Tibial nerve (tissue), 4 donors: ENCODE measurements around the gene DGKE. TPM values are rescaled to one million over a fixed set of nuclear protein-coding genes. Genes with fewer than 3 reads are reported as not detected.

Experiments used
- DNase-seq, 2 donors: peaks; one replicate each; pipeline ENCODE4 v3.0.0-alpha.2; 2019; ENCODE audit warnings: low spot score in 2 of 2
- H3K27ac ChIP-seq, 4 donors: fragments of 200-600 bp; sonication (generic) in 3 of 4; one replicate each; pipeline ENCODE4 v1.5.1; 2017 to 2019; ENCODE audit warnings: mild to moderate bottlenecking in 1 of 4
- H3K27me3 ChIP-seq, 2 donors: fragments of 200-600 bp; sonication (generic) in 1 of 2; one replicate each; pipeline versions ENCODE4 v1.5.1 to v1.6.0; 2017 to 2019
- H3K36me3 ChIP-seq, 3 donors: fragments of 200-600 bp; sonication (generic); one replicate each; pipeline ENCODE4 v1.5.1; 2018 to 2019
- H3K4me1 ChIP-seq, 4 donors: fragments of 200-600 bp; sonication (generic) in 3 of 4; one replicate each; pipeline ENCODE4 v1.5.1; 2017 to 2019
- H3K4me3 ChIP-seq, 4 donors: fragments of 200-600 bp; sonication (generic) in 3 of 4; one replicate each; pipeline ENCODE4 v1.5.1; 2017 to 2019; ENCODE audit warnings: mild to moderate bottlenecking in 1 of 4, moderate library complexity in 1 of 4
- H3K9me3 ChIP-seq, 4 donors: fragments of 200-600 bp; sonication (generic) in 3 of 4; one replicate each; pipeline ENCODE4 v1.5.1; 2017 to 2019
- EP300 ChIP-seq, 2 donors: sonication (generic); formaldehyde crosslinking; IDR thresholded peaks; one replicate each; pipeline ENCODE4 v1.6.1; 2017; ENCODE audit warnings: antibody characterized with exemption in 2 of 2, mild to moderate bottlenecking in 1 of 2
- POLR2A ChIP-seq, 2 donors: fragments of 450-650 bp; IDR thresholded peaks; one replicate each; pipeline ENCODE4 v1.6.1; 2017; ENCODE audit warnings: antibody characterized with exemption in 2 of 2, mild to moderate bottlenecking in 2 of 2, moderate library complexity in 2 of 2
- WGBS, 2 donors: methylation state at CpG; one replicate each; pipeline ENCODE4 v1.1.5; 2018; 5-methylcytosine and 5-hydroxymethylcytosine counted together
- total RNA-seq, 4 donors: library from RNA; depleted of rRNA; stranded (reverse); fragments of >200 nt; gene quantifications; one replicate each; pipeline ENCODE4 v1.1.0, GENCODE V29; 2016
- TF ChIP-seq, protein P1 (sequence below), 5 experiments: fragments of 200-600 bp in 3 of 5; fragments of 450-650 bp in 2 of 5; sonication (generic) in 3 of 5; IDR thresholded peaks; one replicate each; pipeline ENCODE4 v1.5.1; 2016 to 2019; ENCODE audit warnings: antibody characterized with exemption in 5 of 5, mild to moderate bottlenecking in 3 of 5, moderate library complexity in 2 of 5

DGKE gene
- total RNA-seq, 4 donors from 2014 or later = 10.5 to 45.9 (median 13.4) TPM

- no peaks in the 10 kb centered on the region for H3K27me3 ChIP-seq
- no peaks in the 10 kb centered on the region for H3K9me3 ChIP-seq
- no peaks in the 10 kb centered on the region for H3K4me1 ChIP-seq
- no peak overlapping the region for H3K27ac ChIP-seq
- no peak overlapping the region for H3K4me3 ChIP-seq
- WGBS, 2 donors = 75 to 83% methylated on average over 3 of the region's 3 CpGs
- TF ChIP-seq, protein P1, sequence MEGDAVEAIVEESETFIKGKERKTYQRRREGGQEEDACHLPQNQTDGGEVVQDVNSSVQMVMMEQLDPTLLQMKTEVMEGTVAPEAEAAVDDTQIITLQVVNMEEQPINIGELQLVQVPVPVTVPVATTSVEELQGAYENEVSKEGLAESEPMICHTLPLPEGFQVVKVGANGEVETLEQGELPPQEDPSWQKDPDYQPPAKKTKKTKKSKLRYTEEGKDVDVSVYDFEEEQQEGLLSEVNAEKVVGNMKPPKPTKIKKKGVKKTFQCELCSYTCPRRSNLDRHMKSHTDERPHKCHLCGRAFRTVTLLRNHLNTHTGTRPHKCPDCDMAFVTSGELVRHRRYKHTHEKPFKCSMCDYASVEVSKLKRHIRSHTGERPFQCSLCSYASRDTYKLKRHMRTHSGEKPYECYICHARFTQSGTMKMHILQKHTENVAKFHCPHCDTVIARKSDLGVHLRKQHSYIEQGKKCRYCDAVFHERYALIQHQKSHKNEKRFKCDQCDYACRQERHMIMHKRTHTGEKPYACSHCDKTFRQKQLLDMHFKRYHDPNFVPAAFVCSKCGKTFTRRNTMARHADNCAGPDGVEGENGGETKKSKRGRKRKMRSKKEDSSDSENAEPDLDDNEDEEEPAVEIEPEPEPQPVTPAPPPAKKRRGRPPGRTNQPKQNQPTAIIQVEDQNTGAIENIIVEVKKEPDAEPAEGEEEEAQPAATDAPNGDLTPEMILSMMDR (IDR thresholded peaks at IDR 0.05) = no peak
- TF ChIP-seq EP300 (IDR thresholded peaks at IDR 0.05) (no peak), POLR2A (IDR thresholded peaks at IDR 0.05) (no peak)
- no peak for DNase-seq
- peaks cover 0 to 7% (median 0%) of the 10 kb centered on the region in 3 donors for H3K36me3 ChIP-seq
These were observed 47.8 kb downstream of the DGKE start for GRCh38 chr17:56881685-56882295.

DNA sequence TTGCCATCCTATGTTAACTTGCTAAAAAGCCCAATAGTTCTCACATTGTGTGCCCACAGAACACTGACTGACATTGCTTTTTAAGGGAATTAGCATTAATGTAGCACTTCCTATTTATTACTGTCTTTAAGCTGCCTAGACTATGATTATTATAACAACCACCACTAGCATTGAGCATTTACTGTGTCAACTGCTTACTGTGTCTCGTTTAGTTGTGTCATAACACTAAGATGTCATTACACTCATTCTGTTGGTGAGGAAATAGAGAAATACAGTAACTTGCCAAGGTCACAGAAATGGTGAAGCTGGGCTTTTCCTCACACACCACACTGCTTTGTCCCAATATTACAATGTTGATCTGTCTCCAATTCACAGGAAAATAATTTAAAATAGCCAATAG, 49.7 kb downstream of the DGKE start:
- no peak for DNase-seq
- H3K36me3 ChIP-seq = peaks cover 0 to 25% (median 0%) of the 10 kb centered on the region in 3 donors
- H3K9me3 ChIP-seq = peaks cover 0 to 9% (median 0%) of the 10 kb centered on the region in 4 donors
- no peak overlapping the region for H3K4me3 ChIP-seq
- 36 to 49% methylated on average over 1 of the region's 1 CpG for WGBS, 2 donors
- TF ChIP-seq, protein P1 (IDR thresholded peaks at IDR 0.05) = no peak
- TF ChIP-seq EP300 (IDR thresholded peaks at IDR 0.05) = no peak
- no peak for TF ChIP-seq POLR2A (IDR thresholded peaks at IDR 0.05)
- no peaks in the 10 kb centered on the region for H3K27me3 ChIP-seq
- no peak overlapping the region for H3K27ac ChIP-seq
- no peaks in the 10 kb centered on the region for H3K4me1 ChIP-seq

DNA sequence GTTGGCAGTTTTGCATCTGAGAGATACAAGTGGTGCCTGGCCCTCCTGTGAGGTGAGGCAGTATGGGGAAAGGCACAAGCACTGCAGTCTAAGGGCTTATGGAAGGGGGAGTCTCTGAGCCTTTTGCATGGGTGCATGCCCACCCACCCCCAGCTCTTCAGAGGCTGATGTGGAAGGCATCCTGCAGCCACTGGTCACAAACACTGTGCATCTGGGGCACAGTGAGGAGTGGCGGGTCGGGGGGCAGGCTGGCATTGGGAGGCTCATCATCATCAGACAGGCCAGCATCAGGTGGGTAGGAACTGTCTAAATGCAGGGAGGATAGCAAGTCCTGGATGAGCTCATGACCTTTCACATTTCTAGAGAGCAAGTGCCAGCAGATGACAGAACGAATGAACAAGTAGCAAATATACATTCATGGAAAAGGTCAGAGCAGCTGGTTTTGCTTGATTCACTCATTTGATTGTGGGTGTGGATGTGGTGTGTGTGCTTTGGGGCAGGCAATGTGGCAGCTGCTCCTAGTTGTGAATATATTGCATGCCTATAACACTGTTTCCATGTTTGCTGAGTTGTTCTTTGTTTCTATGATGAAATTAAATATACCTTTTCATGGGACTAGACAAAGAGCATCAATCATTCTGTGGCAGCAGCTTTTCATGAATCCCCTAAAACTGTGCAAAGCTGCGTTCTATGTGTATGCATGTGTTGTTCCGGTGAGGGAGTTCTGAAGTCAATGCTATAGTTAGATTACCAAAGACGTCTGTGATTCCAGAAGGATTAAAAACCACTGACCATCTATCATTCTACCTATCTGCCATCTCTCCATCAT, 50.7 kb downstream of the DGKE start:
- 68 to 71% methylated on average over 5 to 6 of the region's 6 CpGs for WGBS, 2 donors

DNA sequence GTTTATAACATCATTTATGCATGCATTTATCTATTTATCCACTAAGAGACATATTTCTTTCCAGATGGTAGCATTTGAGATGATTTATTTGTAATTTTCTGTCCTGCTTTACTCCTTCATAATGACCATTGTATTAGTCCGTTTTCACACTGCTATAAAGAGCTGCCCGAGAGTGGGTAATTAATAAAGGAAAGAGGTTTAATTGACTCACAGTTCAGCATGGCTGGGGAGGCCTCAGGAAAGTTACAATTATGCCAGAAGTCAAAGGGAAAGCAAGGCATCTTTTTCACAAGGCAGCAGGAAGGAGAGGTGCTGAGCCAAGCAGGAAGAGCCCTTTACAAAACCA, 51.3 kb downstream of the DGKE start:
- Histone ChIP-seq H3K27me3 (no peaks in the 10 kb centered on the region), H3K36me3 (peaks cover 0 to 42% (median 1%) of the 10 kb centered on the region in 3 donors), H3K9me3 (peaks cover 0 to 9% (median 0%) of the 10 kb centered on the region in 4 donors), H3K27ac (no peak overlapping the region), H3K4me3 (no peak overlapping the region), H3K4me1 (no peaks in the 10 kb centered on the region)
- 48% methylated on average over 2 of the region's 2 CpGs for WGBS, 2 donors
- no peak for DNase-seq
- TF ChIP-seq, protein P1 (IDR thresholded peaks at IDR 0.05) = no peak
- no peak for TF ChIP-seq EP300 (IDR thresholded peaks at IDR 0.05)
- TF ChIP-seq POLR2A (IDR thresholded peaks at IDR 0.05) = no peak

More for the DNA sequence above, 50.7 kb downstream of the DGKE start:
- Histone ChIP-seq H3K36me3 (peaks cover 0 to 36% (median 0%) of the 10 kb centered on the region in 3 donors), H3K27me3 (no peaks in the 10 kb centered on the region), H3K27ac (no peak overlapping the region), H3K4me3 (no peak overlapping the region), H3K9me3 (peaks cover 0 to 9% (median 0%) of the 10 kb centered on the region in 4 donors), H3K4me1 (no peaks in the 10 kb centered on the region)
- DNase-seq = no peak
- no peak for TF ChIP-seq EP300 (IDR thresholded peaks at IDR 0.05)
- TF ChIP-seq, protein P1 (IDR thresholded peaks at IDR 0.05) = no peak
- TF ChIP-seq POLR2A (IDR thresholded peaks at IDR 0.05) = no peak

GRCh38 chr17:56886288-56886731, 52.4 kb downstream of the DGKE start:
- H3K27ac ChIP-seq = no peak overlapping the region
- 86 to 88% methylated on average over 2 of the region's 2 CpGs for WGBS, 2 donors
- no peaks in the 10 kb centered on the region for H3K4me1 ChIP-seq
- no peak overlapping the region for H3K4me3 ChIP-seq
- peaks cover 0 to 9% (median 0%) of the 10 kb centered on the region in 4 donors for H3K9me3 ChIP-seq
- no peaks in the 10 kb centered on the region for H3K27me3 ChIP-seq
- no peak for DNase-seq
- peaks cover 0 to 52% (median 8%) of the 10 kb centered on the region in 3 donors for H3K36me3 ChIP-seq
- TF ChIP-seq, protein P1 (IDR thresholded peaks at IDR 0.05) = no peak
- no peak for TF ChIP-seq POLR2A (IDR thresholded peaks at IDR 0.05)
- TF ChIP-seq EP300 (IDR thresholded peaks at IDR 0.05) = no peak
